Measurements from ENCODE around the gene F2.

DNA sequence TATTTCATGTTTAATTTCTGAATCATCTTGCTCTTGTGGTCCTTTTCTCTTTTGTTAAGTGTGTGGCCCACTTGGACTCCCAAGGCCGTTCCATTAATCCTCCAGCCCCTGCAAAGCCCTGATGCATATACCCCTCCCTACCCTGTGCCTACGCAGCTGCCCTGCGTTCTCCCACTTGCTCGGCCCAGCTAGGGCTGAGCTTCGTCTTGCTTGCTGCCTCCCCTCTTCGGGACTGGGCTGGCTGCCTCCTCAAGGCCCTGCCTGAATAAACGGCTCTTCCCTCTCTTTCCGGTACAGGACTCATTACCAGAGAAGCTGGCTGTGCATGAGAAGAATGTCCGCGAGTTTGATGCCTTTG lies 47.1 kb upstream of the F2 start:
- TF ChIP-seq, protein P1, sequence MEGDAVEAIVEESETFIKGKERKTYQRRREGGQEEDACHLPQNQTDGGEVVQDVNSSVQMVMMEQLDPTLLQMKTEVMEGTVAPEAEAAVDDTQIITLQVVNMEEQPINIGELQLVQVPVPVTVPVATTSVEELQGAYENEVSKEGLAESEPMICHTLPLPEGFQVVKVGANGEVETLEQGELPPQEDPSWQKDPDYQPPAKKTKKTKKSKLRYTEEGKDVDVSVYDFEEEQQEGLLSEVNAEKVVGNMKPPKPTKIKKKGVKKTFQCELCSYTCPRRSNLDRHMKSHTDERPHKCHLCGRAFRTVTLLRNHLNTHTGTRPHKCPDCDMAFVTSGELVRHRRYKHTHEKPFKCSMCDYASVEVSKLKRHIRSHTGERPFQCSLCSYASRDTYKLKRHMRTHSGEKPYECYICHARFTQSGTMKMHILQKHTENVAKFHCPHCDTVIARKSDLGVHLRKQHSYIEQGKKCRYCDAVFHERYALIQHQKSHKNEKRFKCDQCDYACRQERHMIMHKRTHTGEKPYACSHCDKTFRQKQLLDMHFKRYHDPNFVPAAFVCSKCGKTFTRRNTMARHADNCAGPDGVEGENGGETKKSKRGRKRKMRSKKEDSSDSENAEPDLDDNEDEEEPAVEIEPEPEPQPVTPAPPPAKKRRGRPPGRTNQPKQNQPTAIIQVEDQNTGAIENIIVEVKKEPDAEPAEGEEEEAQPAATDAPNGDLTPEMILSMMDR (IDR thresholded peaks at IDR 0.05), result no peak
- no peak for TF ChIP-seq POLR2A (IDR thresholded peaks at IDR 0.05)

All from esophagus squamous epithelium (tissue), 4 donors.